ENCODE results near the gene FOXI1.
"Not testable (repeated sequence)": the region's sequence is repeated elsewhere in the genome, so short reads cannot be mapped to it uniquely, and the experiment has no call there.

FOXI1 gene

DNA sequence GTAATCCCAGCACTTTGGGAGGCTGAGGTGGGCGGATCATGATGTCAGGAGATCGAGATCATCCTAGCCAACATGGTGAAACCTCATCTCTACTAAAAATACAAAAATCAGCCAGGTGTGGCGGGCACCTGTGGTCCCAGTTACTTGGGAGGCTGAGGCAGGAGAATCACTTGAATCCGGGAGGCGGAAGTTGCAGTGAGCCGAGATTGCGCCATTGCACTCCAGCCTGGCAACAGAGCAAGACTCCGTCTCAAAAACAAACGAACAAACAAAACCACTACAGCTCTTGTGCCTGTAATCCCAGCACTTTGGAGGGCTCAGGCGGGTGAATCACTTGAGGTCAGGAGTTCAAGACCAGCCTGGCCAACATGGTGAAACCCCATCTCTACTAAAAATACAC is 11.4 kb upstream of the FOXI1 start:
- DNase-seq: not testable (repeated sequence)

DNA sequence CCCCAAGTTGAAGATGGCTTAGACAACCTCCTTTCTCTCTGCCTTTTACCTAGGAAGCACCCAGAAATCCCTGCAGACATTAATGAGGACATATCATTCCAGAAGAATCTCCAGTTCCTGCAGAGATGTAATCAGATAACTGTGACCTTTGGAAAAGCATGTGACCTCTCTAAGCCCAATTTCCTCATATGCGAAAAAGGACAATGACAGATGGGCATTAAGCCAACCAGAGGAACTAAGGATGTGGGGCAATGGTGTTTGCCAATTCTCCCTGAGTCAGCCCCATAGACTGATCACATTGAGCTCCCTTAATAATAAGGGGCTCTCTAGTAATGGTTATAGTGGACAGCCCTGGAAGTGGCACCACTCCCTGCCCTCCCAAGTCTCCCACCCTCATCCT is 10.1 kb upstream of the FOXI1 start:
- no peak for DNase-seq

DNA sequence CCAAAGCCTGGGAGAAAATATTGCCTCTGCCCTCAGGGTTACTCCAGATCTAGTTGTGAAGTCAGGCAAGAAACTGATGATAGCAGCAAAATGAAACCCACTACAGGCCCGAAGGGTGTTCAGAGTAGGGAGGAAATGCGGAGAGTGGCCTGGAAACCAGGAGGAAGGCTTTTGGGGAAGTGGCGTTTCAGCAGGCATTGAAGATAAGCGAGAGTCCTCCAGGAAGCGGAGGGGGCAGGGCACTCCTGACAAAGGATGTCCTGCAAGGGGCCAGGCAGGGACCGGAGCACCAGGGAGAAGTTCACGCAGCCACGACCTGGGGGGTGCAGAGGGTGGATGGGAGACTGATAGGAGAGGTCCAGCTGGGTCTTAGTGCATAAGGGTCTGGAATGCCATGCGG is 7.8 kb upstream of the FOXI1 start:
- no peak for DNase-seq

DNA sequence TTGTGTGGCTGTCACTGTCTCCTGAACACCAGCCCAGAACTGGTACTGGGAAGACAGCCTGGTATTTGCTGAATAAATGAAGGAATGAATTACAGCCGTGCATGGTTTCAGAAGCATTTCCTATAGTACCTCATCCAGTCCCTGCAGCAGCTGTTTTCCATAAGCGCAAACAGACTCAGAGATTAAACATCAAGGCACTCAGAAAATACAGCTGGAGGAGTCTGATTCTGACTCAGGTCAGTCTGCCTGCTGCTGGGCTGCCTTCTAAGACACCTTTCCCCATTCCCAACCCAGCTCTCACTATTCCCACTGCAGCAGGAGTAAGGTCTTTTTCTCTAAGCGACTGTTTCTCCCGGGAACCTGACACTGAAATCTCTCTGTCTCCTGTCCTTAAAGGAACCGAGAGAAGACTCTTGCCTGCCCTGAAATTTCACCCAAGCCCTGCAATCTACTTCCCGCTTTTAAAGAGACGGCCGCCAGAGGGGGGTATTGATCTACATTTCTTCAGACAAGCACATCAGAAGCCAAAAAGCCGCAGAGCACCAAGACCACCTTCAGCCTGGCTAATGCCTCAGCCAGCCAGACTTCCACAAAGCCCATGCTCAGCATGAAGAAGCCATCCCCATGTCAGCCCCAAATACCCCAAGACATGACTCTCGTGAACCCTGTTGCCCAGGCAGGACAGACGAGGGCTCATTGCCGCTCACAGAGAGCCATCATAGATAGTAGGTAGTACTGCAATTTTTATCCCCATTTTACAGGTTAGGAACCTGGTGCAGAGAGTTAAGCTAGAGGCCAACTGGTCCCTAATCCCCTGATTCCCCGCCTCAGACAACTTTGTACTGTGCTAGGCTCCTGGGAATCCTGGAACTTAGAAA is 5.4 kb upstream of the FOXI1 start:
- peak; percentile 49 for DNase-seq

DNA sequence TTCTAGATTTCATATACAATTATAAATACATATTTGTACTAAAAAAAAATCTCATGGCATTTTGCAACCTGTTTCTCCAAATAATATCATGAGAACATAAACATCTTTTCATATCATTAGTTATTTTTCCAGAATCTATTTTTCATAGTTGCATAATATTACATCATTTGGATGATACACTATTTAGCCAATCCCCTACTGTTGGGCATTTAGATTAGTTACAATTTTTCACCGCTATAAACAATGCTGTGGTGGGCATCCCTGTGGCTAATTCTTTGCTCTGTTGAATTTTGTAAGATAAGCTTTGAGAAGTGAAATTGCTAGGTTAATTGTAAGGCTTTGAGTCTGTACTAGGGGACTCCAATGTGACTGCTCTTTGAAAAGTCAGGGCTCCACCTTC is 2.2 kb upstream of the FOXI1 start:
- no peak for DNase-seq

DNA sequence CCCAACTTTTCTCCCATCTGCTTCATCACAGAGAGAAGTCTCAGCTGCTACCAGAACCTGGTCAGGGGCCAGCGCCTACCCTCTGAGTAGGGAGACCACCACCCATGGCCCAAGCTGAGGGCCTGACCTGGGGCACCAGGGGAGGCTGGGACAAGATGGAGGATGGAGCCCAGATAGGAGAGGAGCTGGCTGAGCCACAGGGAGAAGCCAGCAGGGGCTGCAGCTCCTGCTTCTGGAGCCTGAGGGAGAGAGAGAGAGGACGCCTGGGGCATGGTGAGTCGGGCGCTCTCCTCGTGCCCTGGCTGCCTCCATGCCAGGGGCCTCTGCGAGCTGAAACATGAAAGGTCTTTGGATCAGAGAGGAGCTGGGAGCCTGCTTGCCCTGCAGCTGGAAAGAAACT is 1.4 kb upstream of the FOXI1 start:
- no peak for DNase-seq

DNA sequence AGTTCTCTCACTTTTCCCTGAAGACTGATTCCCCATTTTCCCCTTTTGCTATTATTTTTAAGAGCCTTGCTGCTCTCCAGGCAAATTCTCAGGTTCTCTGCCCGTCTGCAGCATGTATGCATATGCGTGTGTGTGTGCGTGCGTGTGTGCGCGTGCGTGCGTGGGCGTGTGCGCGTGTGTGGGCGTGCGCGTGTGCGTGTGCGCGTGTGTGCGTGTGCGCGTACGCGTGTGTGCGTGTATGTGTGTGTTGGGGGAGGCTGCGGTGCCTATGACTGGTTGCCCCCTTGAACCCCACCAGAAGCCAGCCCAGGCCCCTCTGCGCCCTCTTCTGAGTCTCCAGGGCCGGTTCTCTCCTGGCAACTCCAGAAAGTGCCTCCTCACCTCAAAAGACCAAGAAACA is 987 bp upstream of the FOXI1 start:
- no peak for DNase-seq

DNA sequence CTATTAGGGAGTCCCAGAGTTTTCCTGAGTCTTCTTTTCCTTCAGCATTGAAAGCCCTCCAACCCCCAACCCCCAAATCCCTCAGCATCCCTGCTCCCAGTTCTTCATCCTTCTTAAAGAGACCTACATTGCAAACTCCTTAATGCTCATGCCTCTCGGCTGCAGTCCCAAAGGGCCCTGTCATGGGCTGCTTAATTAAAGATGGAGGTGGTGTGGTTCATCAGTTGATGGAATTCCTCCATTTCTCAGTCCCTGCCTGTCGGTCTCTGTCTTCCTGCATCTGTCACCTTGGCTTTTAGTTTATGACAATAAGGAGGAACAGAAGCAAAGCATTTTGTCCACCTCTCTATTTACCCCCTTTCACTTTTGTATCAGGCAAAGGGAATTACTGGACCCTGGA is 2.0 kb downstream of the FOXI1 start:
- DNase-seq: no peak

DNA sequence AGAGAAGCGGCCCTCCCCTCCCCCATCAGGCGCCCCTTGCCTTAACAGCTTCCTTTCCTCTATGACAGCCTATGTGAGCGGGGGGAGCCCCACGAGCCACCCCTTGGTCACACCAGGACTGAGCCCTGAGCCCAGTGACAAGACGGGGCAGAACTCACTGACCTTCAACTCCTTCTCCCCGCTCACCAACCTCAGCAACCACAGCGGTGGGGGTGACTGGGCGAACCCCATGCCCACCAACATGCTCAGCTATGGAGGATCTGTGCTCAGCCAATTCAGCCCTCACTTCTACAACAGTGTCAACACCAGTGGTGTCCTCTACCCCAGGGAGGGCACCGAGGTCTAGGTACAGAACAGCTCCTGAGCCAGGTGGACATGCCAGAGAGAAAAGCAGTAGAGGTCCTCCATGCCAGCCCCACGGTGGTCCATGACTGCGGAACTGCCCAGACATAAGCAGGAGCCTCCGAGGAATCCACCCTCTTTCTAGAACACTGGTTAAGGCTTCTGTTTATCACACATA is 2.6 kb downstream of the FOXI1 start:
- DNase-seq: no peak

DNA sequence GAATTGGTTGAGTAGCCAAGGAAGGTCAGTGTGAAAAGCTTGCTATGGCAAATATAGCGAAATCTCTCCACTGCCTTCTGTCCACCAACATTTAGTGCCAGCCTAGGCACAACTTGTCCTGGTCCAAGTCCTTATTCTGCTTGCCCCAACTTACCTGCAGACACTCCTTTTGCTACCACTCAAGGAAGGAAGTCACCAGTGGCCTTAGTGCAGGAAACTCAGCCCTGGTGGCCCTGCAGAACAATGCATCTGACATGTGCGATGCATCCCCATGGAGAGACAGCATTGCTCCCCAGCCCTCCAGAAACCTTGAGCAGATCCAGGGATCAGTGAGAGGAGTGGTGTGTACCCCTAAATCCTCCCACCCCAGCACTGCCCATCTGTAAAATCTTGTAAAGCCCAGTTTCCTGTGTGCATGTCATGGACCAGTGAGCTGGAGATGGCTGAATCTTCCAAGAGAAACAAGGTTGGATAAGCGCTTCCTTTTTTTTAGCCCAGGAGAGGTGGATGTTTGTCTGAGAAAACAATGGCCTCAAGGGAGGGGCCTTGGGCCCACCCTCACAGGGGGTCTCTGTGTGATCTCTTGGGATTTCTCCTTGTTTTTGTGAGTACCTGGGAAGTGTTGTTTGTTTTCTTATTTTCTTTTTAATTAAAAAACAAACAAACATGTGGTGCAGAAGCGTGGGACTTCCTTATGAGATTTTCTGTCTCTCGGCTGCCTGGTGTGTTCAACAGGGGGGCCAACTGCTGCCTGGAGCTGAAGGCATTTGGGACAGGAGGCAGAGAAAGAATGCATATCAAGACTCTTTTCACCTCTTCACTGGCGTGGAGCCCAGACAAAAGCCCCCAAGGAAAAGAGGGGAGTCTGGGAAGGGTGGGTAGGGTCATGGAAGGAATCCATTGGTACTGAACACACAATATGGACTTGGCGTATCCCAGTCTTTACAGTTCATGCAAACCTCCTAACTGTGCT is 3.6 kb downstream of the FOXI1 start:
- no peak for DNase-seq

DNA sequence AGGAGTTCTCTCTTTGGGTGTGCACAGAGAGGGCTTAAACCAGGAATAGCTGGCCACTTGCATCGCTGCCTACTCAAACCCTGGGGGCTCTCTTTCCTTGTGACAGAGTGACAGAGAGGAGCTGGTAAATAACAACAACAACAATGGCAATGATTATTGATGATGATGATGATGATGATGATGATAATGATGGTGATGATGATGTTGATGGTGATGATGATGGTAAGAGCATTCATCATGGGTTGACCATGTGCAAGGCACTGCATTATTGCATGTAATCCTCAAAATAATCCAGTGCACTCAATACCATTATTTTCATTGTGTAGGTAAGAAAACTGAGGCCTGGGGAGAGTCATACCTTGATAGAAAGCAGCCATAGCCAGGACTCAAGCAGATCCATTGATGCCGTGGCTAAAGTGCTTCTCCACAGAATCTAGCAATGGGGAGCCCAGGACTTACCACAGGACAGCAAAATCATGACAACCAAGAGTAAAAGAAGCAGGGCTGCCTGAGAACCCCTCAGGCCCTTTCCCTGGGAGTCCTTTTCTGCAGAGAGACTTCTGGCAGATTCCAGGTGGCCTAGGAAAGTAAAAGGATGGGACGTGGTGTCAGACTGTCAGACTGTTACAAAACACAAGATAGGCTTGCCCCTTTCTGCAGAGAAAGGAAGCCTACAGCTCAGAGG is 4.8 kb downstream of the FOXI1 start:
- DNase-seq: no peak

DNA sequence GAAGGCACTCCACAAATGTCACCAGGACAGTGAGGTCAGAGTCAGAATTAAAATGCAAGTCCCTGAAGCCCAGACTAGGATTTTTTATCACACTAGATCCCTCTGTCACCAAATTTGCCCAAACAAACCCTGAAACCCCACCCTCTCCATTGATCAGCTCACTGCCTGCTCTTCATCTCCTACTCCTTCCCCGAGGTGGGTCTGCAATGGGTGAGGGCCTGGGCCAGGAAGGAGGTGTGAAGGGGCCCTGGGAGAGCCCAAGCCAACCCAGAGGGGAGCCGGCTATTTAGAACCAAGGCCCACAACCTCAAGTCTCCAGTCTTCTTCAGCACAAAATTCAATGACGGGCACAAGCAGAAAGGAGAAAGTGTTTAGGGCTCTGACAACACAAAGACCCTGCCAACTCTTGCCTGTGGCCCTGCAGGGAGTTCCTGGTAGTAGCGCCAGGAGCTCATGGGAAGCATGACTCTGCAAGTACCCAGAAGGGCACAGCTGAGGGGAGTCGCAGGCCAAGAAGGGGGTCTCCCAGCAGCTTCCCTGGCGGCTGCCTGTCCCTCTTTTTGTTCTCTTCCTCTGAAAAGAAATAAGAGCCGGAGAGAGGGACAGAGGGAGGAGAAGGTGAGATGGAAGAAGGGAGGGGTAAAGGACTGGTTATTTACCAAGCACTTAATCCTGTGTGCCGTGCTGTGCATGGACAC is 5.5 kb downstream of the FOXI1 start:
- no peak for DNase-seq

DNA sequence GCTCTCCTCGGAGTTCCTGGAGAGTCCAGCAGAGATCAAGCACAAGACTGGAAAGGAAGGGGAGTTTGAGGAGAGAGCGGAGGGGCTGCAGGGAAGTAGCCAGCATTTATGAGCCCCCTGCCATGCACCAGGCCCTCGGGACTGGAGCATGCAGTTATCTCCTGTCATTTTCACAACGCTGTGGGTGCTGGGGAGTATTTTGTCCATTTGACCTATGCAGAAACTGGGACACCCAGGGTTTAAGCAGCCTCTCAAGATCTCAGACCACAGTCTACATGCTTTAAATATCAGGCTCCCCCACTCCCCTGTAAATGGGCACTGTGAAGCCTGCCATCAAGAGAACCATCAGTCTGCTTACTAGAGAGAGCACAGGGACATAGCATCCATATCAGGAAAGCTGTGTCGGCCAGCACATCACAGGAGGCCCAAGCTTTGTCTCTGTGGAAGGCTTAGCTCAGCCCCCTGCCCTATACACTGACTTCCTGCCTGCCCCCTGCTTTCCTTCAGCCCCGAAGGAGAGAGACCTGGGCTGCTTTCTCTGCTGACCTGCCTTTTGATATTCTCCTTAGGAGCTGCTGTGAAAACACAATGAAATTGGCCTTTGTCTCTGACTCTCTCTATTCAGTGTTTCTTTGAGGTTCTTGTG is 7.3 kb downstream of the FOXI1 start:
- DNase-seq: no peak

DNA sequence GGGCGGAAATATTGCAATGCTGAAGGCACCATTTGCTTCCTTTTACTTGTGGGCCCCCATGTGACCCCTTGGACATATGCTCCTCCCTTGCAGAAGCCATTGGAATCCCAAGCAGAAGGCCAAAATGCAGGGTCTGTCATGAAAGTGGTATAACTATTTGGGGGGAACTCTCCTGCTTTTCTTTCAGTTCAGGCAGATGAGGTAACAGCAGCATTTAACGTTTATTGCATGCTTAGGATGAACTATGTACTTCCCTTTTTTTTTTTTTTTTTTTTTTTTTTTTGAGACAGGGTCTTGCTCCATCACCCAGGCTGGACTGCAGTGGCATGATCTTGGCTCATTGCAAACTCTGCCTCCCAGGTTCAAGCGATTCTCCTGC is 7.8 kb downstream of the FOXI1 start:
- no peak for DNase-seq

DNA sequence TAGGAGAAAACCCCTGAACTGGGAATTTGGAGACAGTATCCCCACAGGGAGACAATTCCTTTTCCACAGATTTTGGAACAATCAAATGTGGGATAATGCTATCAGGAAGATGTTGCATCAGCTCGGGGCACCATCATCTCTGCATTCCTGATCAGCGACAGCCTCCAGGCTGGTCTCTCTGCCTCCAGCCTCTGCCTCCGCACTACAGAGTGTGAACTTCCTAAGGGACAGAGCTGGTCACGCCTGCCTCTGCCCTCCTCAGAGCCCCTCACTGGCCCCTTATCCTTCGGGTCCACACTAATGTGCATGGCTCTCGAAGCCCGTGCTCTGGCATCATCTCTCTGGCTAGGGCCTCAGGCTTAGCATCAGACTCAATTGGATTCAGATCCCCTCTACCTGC is 8.6 kb downstream of the FOXI1 start:
- DNase-seq: no peak

DNA sequence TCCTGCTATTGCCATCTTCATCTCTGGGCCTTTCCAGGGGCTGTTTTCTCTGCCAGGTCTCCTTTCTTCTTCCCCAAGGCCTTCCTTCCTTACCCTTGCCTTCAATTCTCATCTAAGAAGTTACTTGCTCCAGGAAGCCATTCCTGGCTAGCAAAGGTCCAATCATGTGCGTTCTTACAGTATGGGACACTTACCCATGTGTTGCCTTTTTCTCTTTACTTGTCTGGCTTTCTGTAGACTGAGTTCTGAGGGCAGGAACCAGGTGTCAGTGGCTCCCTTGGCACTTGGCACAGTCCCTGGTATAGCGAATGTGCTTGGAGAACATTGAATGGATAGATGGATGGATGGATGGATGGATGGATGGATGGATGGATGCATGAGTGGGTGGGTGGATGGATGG is 10.2 kb downstream of the FOXI1 start:
- DNase-seq: no peak

DNA sequence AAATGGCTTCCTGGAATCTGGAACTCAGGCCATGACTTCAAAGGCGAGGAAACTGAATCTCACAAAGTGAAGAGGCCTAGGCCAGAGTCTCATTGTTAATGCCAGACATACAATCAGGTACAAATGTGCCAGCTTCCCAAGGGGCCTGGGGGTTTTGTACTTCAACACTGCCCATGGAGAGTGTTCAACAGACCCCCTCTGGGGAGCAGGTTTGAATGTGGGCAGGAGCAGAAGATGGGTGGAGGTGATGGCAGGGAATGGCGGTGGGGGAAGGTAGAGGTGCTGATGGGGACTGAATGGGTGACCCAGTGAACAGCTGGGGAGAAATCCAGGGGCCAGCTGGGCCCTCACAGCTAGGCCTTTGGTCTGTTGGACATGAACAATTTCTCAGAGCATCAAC is 12.0 kb downstream of the FOXI1 start:
- DNase-seq: no peak

DNA sequence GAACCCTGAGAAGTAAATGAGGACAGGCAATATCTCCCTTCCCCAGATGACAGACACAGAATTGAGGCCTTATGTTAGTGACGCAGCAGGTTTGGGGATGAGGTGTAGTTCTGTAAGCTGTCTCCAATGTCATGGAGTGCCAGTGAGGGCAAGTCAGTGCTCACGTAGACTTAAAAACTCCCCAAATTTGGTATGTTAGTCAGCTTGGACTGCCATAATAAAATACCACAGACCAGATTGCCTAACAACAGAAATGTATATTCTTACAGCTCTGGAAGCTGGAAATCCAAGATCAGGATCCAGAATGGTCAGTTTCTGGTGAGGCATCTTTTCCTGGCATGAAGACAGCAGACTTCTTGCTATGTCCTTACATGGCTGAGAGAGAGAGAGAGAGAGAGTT is 14.9 kb downstream of the FOXI1 start:
- DNase-seq: peak; percentile 89

DNA sequence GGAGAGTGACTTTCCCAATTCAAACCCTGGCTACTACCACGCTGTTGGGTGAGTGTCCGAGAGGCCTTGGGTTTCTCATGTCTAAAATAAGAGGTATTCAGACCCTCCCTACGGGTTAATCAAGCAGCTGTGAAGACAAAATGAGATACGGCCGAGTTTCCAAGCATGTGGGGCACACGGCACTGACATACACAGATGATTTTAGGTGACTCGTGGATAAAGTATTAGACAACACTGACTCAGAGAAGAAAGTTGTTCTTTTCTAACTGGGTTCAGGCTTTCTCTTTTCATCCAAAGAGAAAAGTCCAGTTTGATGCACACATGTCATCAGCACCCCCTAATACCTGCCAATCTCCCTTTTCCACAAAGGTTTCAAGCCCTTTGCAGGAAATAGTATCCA is 15.6 kb downstream of the FOXI1 start:
- peak; percentile 57 for DNase-seq

DNA sequence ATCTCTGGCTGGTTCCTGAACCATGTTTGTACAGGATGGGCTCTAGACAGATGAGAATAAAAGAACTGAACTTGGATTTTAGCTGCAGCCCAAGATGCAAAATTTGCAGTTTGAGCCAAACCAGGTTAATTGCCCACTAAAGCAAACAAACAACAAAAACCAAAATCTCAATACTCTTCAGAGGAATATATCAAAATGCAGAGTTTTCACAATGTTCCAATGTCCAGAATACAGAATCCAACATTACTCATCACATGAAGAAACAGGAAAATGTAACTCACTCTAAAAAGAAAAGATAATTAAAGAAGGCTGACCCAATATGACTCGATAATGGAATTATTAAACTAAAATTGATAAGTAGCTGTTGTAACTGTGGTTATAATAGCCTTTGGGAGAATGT is 20.4 kb downstream of the FOXI1 start:
- no peak for DNase-seq

DNA sequence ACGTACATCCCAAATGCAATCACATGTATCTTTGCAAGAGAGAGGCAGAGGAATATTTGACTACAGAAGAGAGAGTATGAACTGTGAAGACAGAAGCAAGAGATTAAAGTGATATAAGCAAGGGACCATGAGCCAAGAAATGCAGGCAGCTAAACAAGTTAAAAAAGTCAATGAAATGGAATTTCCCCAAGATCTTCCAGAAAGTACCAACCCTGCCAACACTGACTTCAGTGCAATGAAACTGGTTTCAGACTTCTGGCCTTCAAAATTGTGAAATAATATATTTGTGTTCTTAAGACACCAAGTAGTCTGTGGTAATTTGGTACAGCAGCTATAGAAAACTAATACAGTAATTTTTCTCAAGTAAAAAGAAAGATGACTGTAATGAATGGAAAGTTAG is 20.9 kb downstream of the FOXI1 start:
- no peak for DNase-seq

DNA sequence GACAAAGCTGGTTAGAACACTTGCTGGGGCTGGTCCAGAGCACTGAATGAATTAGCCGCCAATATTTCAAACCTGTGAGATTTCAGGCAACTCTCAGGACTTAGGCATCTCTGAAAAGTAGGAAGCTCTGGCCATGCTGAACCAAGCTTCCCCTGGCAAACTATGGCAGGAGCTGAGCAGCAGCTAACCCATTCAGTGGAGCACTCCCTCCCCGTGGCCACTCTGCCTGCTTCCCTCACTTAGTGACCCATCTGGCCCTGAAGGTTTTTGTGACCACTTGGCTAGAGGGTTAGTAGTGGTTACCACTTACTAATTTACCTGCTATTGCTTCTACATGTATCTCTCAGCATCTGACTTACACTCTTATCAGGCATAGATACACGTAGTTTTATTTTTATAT is 25.5 kb downstream of the FOXI1 start:
- DNase-seq: no peak

Measured in HCEC 1CT (cell line).